ENCODE measurements around the gene OGFOD1.

OGFOD1 gene

DNA sequence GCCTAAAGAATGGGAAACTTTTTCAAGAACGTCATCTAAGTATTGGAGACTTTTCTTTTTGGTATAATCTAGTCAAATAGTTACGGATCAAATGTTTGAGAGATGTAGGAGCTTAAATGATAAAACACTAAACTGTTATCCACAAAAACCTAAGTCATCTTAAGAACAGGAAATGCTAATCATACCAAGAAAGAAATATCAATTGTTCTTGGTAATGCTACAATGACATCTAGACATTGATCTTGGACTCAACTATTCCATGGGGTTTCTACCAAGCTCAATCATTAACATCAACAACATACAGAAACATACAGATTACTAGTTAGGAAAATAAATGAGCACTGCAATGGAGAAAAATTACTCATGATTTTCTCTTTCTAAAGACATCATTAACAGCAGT lies 4.1 kb upstream of the OGFOD1 start:
- 83% methylated on average over 1 of the region's 2 CpGs for WGBS
- Histone ChIP-seq H2BK15ac (ENCODE audit: low read depth, poor library complexity, severe bottlenecking) (no peak overlapping the region), H3K27me3 (ENCODE audit: control insufficient read depth in 1 of 2, insufficient read depth in 1 of 2, low read length in 2 of 2) (no peaks in the 10 kb centered on the region), H3K27ac (ENCODE audit: low read length, poor library complexity, severe bottlenecking) (no peak overlapping the region), H4K91ac (ENCODE audit: low read length) (no peak overlapping the region), H3K4ac (ENCODE audit: low read depth in 1 of 2, low read length in 2 of 2) (no peak overlapping the region), H3K79me1 (replicated peaks; ENCODE audit: low read length, poor library complexity, severe bottlenecking) (peaks cover 14% of the 10 kb centered on the region), H2BK120ac (ENCODE audit: low read depth, low read length) (no peak overlapping the region), H2BK12ac (ENCODE audit: low read length in 2 of 2) (no peak overlapping the region), H2AFZ (ENCODE audit: low read depth, low read length) (no peak overlapping the region), H3K9ac (ENCODE audit: low read length) (no peak overlapping the region), H4K8ac (ENCODE audit: low read length) (no peak overlapping the region), H3K4me2 (ENCODE audit: low read length, poor library complexity, severe bottlenecking) (no peak overlapping the region), H3K23ac (ENCODE audit: low read length in 2 of 2) (no peak overlapping the region), H2BK5ac (ENCODE audit: low read depth, low read length, poor library complexity, severe bottlenecking) (no peak overlapping the region), H2AK5ac (ENCODE audit: low read length, severe bottlenecking) (no peak overlapping the region), H3K18ac (ENCODE audit: low read depth in 1 of 2, low read length in 2 of 2) (no peak overlapping the region), H3K36me3 (ENCODE audit: control insufficient read depth in 1 of 2, insufficient read depth in 2 of 2, low read depth in 1 of 2, low read length in 2 of 2) (peaks cover 9 to 50% of the 10 kb centered on the region in 2 experiments), H3K4me1 (ENCODE audit: control insufficient read depth, insufficient read depth, low read depth, low read length) (peaks cover 8% of the 10 kb centered on the region), H3K14ac (ENCODE audit: low read length in 2 of 2) (no peak overlapping the region), H3K4me3 (ENCODE audit: insufficient read depth in 1 of 2, low read depth in 1 of 2, low read length in 2 of 2) (no peak overlapping the region), H3K9me3 (ENCODE audit: control insufficient read depth, low read length) (no peaks in the 10 kb centered on the region)
- DNase-seq = no peak

DNA sequence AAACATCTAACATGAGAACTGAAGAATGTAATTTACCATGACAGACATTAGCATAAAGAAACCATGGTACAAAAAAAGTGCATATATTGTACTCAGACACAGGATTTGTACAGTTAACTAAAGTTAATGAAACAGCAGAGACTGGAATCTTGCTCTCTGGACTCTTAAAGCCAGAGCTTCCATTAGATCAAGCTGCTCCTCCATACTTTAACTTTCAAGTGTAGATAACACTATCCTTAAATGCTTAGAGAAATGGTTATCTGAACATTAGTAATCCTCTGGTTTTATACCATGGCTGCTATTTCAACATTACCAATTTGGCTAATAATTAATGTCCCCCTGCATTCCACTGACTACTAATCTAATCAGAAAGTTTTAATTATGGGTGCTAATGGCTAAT lies 3.3 kb upstream of the OGFOD1 start:
- Histone ChIP-seq H3K36me3 (ENCODE audit: control insufficient read depth in 1 of 2, insufficient read depth in 2 of 2, low read depth in 1 of 2, low read length in 2 of 2) (peaks cover 9 to 43% of the 10 kb centered on the region in 2 experiments), H4K8ac (ENCODE audit: low read length) (no peak overlapping the region), H3K4me2 (ENCODE audit: low read length, poor library complexity, severe bottlenecking) (no peak overlapping the region), H2AK5ac (ENCODE audit: low read length, severe bottlenecking) (no peak overlapping the region), H3K18ac (ENCODE audit: low read depth in 1 of 2, low read length in 2 of 2) (no peak overlapping the region), H3K9ac (ENCODE audit: low read length) (peak overlapping the region; percentile 7), H3K79me1 (replicated peaks; ENCODE audit: low read length, poor library complexity, severe bottlenecking) (peaks cover 16% of the 10 kb centered on the region), H2BK5ac (ENCODE audit: low read depth, low read length, poor library complexity, severe bottlenecking) (no peak overlapping the region), H2BK12ac (ENCODE audit: low read length in 2 of 2) (no peak overlapping the region), H2BK120ac (ENCODE audit: low read depth, low read length) (no peak overlapping the region), H3K4ac (ENCODE audit: low read depth in 1 of 2, low read length in 2 of 2) (no peak overlapping the region), H3K4me1 (ENCODE audit: control insufficient read depth, insufficient read depth, low read depth, low read length) (peaks cover 11% of the 10 kb centered on the region), H3K14ac (ENCODE audit: low read length in 2 of 2) (no peak overlapping the region), H3K23ac (ENCODE audit: low read length in 2 of 2) (no peak overlapping the region), H3K27ac (ENCODE audit: low read length, poor library complexity, severe bottlenecking) (no peak overlapping the region), H3K27me3 (ENCODE audit: control insufficient read depth in 1 of 2, insufficient read depth in 1 of 2, low read length in 2 of 2) (no peaks in the 10 kb centered on the region), H2AFZ (ENCODE audit: low read depth, low read length) (no peak overlapping the region), H3K9me3 (ENCODE audit: control insufficient read depth, low read length) (no peaks in the 10 kb centered on the region), H3K4me3 (ENCODE audit: insufficient read depth in 1 of 2, low read depth in 1 of 2, low read length in 2 of 2) (no peak overlapping the region), H4K91ac (ENCODE audit: low read length) (no peak overlapping the region), H2BK15ac (ENCODE audit: low read depth, poor library complexity, severe bottlenecking) (no peak overlapping the region)
- no peak for DNase-seq

- no peak overlapping the region for H4K91ac ChIP-seq (ENCODE audit: low read length)
- peak overlapping the region; percentile 75 for H3K4me2 ChIP-seq (ENCODE audit: low read length, poor library complexity, severe bottlenecking)
- peak overlapping the region; percentile 92 for H2AFZ ChIP-seq (ENCODE audit: low read depth, low read length)
- H4K8ac ChIP-seq (ENCODE audit: low read length) = no peak overlapping the region
- H3K4ac ChIP-seq (ENCODE audit: low read depth in 1 of 2, low read length in 2 of 2) = peak overlapping the region in 1 of 2 experiments; percentile 94
- H2BK15ac ChIP-seq (ENCODE audit: low read depth, poor library complexity, severe bottlenecking) = no peak overlapping the region
- H3K14ac ChIP-seq (ENCODE audit: low read length in 2 of 2) = no peak overlapping the region
- 4% methylated on average over 10 of the region's 18 CpGs for WGBS
- no peak overlapping the region for H2AK5ac ChIP-seq (ENCODE audit: low read length, severe bottlenecking)
- H2BK12ac ChIP-seq (ENCODE audit: low read length in 2 of 2) = no peak overlapping the region
- DNase-seq = peak; percentile 40
- H3K27ac ChIP-seq (ENCODE audit: low read length, poor library complexity, severe bottlenecking) = no peak overlapping the region
- no peaks in the 10 kb centered on the region for H3K27me3 ChIP-seq (ENCODE audit: control insufficient read depth in 1 of 2, insufficient read depth in 1 of 2, low read length in 2 of 2)
- H3K79me1 ChIP-seq (replicated peaks; ENCODE audit: low read length, poor library complexity, severe bottlenecking) = peaks cover 16% of the 10 kb centered on the region
- peak overlapping the region; percentile 91 to 93 for H3K4me3 ChIP-seq (ENCODE audit: insufficient read depth in 1 of 2, low read depth in 1 of 2, low read length in 2 of 2)
- peak overlapping the region in 1 of 2 experiments; percentile 83 for H3K23ac ChIP-seq (ENCODE audit: low read length in 2 of 2)
- H3K9me3 ChIP-seq (ENCODE audit: control insufficient read depth, low read length) = no peaks in the 10 kb centered on the region
- H3K36me3 ChIP-seq (ENCODE audit: control insufficient read depth in 1 of 2, insufficient read depth in 2 of 2, low read depth in 1 of 2, low read length in 2 of 2) = peaks cover 0 to 45% of the 10 kb centered on the region in 2 experiments
- H2BK120ac ChIP-seq (ENCODE audit: low read depth, low read length) = no peak overlapping the region
- peak overlapping the region; percentile 75 for H2BK5ac ChIP-seq (ENCODE audit: low read depth, low read length, poor library complexity, severe bottlenecking)
- peaks cover 11% of the 10 kb centered on the region for H3K4me1 ChIP-seq (ENCODE audit: control insufficient read depth, insufficient read depth, low read depth, low read length)
- H3K18ac ChIP-seq (ENCODE audit: low read depth in 1 of 2, low read length in 2 of 2) = peak overlapping the region in 1 of 2 experiments; percentile 97
- peak overlapping the region; percentile 95 for H3K9ac ChIP-seq (ENCODE audit: low read length)
These were observed 924 bp upstream of the OGFOD1 start for GRCh38 chr16:56450275-56450985.

DNA sequence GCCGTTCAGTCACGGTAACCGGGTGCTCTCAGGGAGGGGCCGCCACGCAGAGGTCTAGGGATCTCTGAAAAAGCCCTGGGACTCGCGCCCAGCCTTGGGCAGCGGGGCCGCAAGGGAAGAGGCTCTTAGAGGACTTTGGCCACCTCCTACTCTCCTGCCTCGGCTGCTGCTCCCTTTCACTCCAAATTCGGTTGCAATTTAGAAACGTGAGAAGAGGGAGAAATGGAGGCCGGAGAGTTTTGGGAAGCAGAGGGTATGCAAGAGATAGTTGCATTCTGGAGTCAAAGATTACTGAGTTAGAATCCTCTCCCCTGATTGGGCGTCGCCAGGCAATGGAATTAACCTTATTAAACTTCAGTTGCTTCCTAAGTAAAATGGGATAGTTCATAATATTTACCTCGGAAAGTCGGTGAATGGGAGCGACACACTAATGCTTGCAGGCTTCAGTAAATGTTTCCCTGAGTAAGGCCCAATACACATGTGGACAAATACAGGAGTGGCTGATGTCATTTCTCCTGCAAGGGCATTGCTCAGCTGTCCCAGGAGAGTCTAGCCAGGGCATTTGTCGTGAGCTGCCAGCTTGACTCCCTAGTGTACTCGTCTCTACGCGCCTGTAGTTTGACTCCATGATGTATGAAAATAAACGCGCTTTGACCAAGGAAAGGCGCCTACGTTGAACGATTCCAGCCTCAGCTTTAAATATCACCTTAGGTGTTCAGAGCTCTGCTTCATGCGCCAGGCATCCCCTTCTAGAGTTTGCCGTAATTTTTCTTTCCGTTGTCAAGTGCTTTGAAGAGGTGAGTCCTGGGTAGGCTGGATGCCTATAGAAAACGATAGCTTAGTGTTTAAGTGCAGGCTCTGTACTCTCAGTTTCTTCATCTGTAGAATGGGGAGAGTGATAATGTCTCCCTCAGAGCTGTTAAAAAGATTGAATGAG lies 667 bp downstream of the OGFOD1 start:
- peaks cover 19% of the 10 kb centered on the region for H3K79me1 ChIP-seq (replicated peaks; ENCODE audit: low read length, poor library complexity, severe bottlenecking)
- no peaks in the 10 kb centered on the region for H3K27me3 ChIP-seq (ENCODE audit: control insufficient read depth in 1 of 2, insufficient read depth in 1 of 2, low read length in 2 of 2)
- no peak overlapping the region for H2BK120ac ChIP-seq (ENCODE audit: low read depth, low read length)
- peak overlapping the region in 1 of 2 experiments; percentile 77 for H3K4ac ChIP-seq (ENCODE audit: low read depth in 1 of 2, low read length in 2 of 2)
- H3K27ac ChIP-seq (ENCODE audit: low read length, poor library complexity, severe bottlenecking) = peak overlapping the region; percentile 63
- H3K4me1 ChIP-seq (ENCODE audit: control insufficient read depth, insufficient read depth, low read depth, low read length) = peaks cover 11% of the 10 kb centered on the region
- no peak overlapping the region for H4K91ac ChIP-seq (ENCODE audit: low read length)
- no peak overlapping the region for H2AK5ac ChIP-seq (ENCODE audit: low read length, severe bottlenecking)
- no peak overlapping the region for H3K18ac ChIP-seq (ENCODE audit: low read depth in 1 of 2, low read length in 2 of 2)
- peak overlapping the region in 1 of 2 experiments; percentile 41 for H3K23ac ChIP-seq (ENCODE audit: low read length in 2 of 2)
- H3K36me3 ChIP-seq (ENCODE audit: control insufficient read depth in 1 of 2, insufficient read depth in 2 of 2, low read depth in 1 of 2, low read length in 2 of 2) = peaks cover 0 to 45% of the 10 kb centered on the region in 2 experiments
- H4K8ac ChIP-seq (ENCODE audit: low read length) = no peak overlapping the region
- no peaks in the 10 kb centered on the region for H3K9me3 ChIP-seq (ENCODE audit: control insufficient read depth, low read length)
- H3K14ac ChIP-seq (ENCODE audit: low read length in 2 of 2) = peak overlapping the region in 1 of 2 experiments; percentile 69
- H2BK12ac ChIP-seq (ENCODE audit: low read length in 2 of 2) = no peak overlapping the region
- DNase-seq = peak; percentile 79
- peak overlapping the region; percentile 78 for H3K4me2 ChIP-seq (ENCODE audit: low read length, poor library complexity, severe bottlenecking)
- H2AFZ ChIP-seq (ENCODE audit: low read depth, low read length) = peak overlapping the region; percentile 80
- no peak overlapping the region for H2BK15ac ChIP-seq (ENCODE audit: low read depth, poor library complexity, severe bottlenecking)
- H3K9ac ChIP-seq (ENCODE audit: low read length) = peak overlapping the region; percentile 95
- peak overlapping the region; percentile 78 to 91 for H3K4me3 ChIP-seq (ENCODE audit: insufficient read depth in 1 of 2, low read depth in 1 of 2, low read length in 2 of 2)
- H2BK5ac ChIP-seq (ENCODE audit: low read depth, low read length, poor library complexity, severe bottlenecking) = no peak overlapping the region
- WGBS = 10% methylated on average over 29 of the region's 31 CpGs

Data from mesenchymal stem cell (in vitro differentiated cells and primary cell).